Measurements from ENCODE around the gene F10. TPM values are rescaled to one million over a fixed set of nuclear protein-coding genes. Genes with fewer than 3 reads are reported as not detected.

The F10 gene
- total and polyA plus RNA-seq, 2 experiments from 2014 or later, result 0.76 to 1.6 TPM

DNA sequence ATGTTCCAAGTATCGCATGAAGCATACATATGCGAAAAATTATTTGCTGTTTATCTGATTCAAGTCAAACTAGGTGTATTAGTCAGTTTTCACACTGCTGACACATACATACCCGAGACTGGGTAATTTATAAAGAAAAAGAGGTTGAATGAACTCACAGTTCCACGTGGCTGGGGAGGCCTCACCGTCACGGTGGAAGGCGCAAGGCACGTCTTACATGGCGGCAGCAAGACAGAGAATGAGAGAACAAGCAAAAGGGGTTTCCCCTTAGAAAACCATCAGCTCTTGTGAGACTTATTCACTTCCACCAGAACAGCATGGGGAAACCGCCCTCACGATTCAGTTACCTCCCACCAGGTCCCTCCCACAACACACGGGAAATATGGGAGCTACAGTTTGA, 22.9 kb downstream of the F10 start:
- no peaks in the 10 kb centered on the region; the same call in 2 of the 3 replicates for H3K4me1 Mint-ChIP-seq
- H3K36me3 Mint-ChIP-seq (ENCODE audit: low read depth), result no peaks in the 10 kb centered on the region
- DNase-seq (ENCODE audit: low spot score), result no peak
- Histone ChIP-seq H3K36me3 (ENCODE audit: insufficient read depth) (no peaks in the 10 kb centered on the region), H4K20me1 (replicated peaks; ENCODE audit: insufficient read depth) (no peaks in the 10 kb centered on the region), H3K4me1 (ENCODE audit: insufficient read depth) (no peaks in the 10 kb centered on the region), H3K27ac (ENCODE audit: low read depth) (no peak overlapping the region), H3K4me2 (no peak overlapping the region), H3K27me3 (ENCODE audit: insufficient read depth) (no peaks in the 10 kb centered on the region), H3K79me2 (replicated peaks; ENCODE audit: insufficient read depth) (no peaks in the 10 kb centered on the region), H3K9me2 (ENCODE audit: insufficient read depth) (no peaks in the 10 kb centered on the region), H2AFZ (no peak overlapping the region), H3K4me3 (no peak overlapping the region), H3F3A (replicated peaks; ENCODE audit: low read depth) (no peaks in the 10 kb centered on the region)
- no peaks in the 10 kb centered on the region for H3K27me3 Mint-ChIP-seq (ENCODE audit: insufficient read depth, low read depth, poor library complexity)
- TF ChIP-seq ZNF114 (CRISPR knock-in tag; IDR thresholded peaks at IDR 0.05), result no peak
- no peak for TF ChIP-seq EZH2phosphoT487 (IDR thresholded peaks at IDR 0.05; ENCODE audit: unreplicated experiment)
- TF ChIP-seq, protein P1, sequence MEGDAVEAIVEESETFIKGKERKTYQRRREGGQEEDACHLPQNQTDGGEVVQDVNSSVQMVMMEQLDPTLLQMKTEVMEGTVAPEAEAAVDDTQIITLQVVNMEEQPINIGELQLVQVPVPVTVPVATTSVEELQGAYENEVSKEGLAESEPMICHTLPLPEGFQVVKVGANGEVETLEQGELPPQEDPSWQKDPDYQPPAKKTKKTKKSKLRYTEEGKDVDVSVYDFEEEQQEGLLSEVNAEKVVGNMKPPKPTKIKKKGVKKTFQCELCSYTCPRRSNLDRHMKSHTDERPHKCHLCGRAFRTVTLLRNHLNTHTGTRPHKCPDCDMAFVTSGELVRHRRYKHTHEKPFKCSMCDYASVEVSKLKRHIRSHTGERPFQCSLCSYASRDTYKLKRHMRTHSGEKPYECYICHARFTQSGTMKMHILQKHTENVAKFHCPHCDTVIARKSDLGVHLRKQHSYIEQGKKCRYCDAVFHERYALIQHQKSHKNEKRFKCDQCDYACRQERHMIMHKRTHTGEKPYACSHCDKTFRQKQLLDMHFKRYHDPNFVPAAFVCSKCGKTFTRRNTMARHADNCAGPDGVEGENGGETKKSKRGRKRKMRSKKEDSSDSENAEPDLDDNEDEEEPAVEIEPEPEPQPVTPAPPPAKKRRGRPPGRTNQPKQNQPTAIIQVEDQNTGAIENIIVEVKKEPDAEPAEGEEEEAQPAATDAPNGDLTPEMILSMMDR (conservative IDR thresholded peaks at IDR 0.05; ENCODE audit: low read depth in 2 of 2), result no peak
- TF ChIP-seq POLR2AphosphoS5 (IDR thresholded peaks at IDR 0.05; ENCODE audit: low read depth), result no peak
- TF ChIP-seq, protein P2, sequence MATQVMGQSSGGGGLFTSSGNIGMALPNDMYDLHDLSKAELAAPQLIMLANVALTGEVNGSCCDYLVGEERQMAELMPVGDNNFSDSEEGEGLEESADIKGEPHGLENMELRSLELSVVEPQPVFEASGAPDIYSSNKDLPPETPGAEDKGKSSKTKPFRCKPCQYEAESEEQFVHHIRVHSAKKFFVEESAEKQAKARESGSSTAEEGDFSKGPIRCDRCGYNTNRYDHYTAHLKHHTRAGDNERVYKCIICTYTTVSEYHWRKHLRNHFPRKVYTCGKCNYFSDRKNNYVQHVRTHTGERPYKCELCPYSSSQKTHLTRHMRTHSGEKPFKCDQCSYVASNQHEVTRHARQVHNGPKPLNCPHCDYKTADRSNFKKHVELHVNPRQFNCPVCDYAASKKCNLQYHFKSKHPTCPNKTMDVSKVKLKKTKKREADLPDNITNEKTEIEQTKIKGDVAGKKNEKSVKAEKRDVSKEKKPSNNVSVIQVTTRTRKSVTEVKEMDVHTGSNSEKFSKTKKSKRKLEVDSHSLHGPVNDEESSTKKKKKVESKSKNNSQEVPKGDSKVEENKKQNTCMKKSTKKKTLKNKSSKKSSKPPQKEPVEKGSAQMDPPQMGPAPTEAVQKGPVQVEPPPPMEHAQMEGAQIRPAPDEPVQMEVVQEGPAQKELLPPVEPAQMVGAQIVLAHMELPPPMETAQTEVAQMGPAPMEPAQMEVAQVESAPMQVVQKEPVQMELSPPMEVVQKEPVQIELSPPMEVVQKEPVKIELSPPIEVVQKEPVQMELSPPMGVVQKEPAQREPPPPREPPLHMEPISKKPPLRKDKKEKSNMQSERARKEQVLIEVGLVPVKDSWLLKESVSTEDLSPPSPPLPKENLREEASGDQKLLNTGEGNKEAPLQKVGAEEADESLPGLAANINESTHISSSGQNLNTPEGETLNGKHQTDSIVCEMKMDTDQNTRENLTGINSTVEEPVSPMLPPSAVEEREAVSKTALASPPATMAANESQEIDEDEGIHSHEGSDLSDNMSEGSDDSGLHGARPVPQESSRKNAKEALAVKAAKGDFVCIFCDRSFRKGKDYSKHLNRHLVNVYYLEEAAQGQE (IDR thresholded peaks at IDR 0.05; ENCODE audit: unreplicated experiment), result no peak
- no peak for TF ChIP-seq STAT1 (IDR thresholded peaks at IDR 0.05; ENCODE audit: unreplicated experiment)
- TF ChIP-seq, protein P3, sequence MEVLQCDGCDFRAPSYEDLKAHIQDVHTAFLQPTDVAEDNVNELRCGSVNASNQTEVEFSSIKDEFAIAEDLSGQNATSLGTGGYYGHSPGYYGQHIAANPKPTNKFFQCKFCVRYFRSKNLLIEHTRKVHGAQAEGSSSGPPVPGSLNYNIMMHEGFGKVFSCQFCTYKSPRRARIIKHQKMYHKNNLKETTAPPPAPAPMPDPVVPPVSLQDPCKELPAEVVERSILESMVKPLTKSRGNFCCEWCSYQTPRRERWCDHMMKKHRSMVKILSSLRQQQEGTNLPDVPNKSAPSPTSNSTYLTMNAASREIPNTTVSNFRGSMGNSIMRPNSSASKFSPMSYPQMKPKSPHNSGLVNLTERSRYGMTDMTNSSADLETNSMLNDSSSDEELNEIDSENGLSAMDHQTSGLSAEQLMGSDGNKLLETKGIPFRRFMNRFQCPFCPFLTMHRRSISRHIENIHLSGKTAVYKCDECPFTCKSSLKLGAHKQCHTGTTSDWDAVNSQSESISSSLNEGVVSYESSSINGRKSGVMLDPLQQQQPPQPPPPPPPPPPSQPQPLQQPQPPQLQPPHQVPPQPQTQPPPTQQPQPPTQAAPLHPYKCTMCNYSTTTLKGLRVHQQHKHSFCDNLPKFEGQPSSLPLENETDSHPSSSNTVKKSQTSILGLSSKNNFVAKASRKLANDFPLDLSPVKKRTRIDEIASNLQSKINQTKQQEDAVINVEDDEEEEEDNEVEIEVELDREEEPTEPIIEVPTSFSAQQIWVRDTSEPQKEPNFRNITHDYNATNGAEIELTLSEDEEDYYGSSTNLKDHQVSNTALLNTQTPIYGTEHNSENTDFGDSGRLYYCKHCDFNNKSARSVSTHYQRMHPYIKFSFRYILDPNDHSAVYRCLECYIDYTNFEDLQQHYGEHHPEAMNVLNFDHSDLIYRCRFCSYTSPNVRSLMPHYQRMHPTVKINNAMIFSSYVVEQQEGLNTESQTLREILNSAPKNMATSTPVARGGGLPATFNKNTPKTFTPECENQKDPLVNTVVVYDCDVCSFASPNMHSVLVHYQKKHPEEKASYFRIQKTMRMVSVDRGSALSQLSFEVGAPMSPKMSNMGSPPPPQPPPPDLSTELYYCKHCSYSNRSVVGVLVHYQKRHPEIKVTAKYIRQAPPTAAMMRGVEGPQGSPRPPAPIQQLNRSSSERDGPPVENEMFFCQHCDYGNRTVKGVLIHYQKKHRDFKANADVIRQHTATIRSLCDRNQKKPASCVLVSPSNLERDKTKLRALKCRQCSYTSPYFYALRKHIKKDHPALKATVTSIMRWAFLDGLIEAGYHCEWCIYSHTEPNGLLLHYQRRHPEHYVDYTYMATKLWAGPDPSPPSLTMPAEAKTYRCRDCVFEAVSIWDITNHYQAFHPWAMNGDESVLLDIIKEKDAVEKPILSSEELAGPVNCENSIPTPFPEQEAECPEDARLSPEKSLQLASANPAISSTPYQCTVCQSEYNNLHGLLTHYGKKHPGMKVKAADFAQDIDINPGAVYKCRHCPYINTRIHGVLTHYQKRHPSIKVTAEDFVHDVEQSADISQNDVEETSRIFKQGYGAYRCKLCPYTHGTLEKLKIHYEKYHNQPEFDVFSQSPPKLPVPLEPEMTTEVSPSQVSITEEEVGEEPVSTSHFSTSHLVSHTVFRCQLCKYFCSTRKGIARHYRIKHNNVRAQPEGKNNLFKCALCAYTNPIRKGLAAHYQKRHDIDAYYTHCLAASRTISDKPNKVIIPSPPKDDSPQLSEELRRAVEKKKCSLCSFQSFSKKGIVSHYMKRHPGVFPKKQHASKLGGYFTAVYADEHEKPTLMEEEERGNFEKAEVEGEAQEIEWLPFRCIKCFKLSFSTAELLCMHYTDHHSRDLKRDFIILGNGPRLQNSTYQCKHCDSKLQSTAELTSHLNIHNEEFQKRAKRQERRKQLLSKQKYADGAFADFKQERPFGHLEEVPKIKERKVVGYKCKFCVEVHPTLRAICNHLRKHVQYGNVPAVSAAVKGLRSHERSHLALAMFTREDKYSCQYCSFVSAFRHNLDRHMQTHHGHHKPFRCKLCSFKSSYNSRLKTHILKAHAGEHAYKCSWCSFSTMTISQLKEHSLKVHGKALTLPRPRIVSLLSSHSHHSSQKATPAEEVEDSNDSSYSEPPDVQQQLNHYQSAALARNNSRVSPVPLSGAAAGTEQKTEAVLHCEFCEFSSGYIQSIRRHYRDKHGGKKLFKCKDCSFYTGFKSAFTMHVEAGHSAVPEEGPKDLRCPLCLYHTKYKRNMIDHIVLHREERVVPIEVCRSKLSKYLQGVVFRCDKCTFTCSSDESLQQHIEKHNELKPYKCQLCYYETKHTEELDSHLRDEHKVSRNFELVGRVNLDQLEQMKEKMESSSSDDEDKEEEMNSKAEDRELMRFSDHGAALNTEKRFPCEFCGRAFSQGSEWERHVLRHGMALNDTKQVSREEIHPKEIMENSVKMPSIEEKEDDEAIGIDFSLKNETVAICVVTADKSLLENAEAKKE (CRISPR knock-in tag; IDR thresholded peaks at IDR 0.05), result no peak
- TF ChIP-seq ZNF331 (CRISPR knock-in tag; IDR thresholded peaks at IDR 0.05; ENCODE audit: low read depth), result no peak
- TF ChIP-seq JUNB (IDR thresholded peaks at IDR 0.05; ENCODE audit: unreplicated experiment), result no peak
- TF ChIP-seq EZH2 (IDR thresholded peaks at IDR 0.05; ENCODE audit: low read depth, unreplicated experiment), result no peak
- TF ChIP-seq CREB1 (CRISPR knock-in tag; IDR thresholded peaks at IDR 0.05; ENCODE audit: low read depth), result no peak
- no peak for TF ChIP-seq NANOG (IDR thresholded peaks at IDR 0.05; ENCODE audit: borderline replicate concordance)
- TF ChIP-seq, protein P4, sequence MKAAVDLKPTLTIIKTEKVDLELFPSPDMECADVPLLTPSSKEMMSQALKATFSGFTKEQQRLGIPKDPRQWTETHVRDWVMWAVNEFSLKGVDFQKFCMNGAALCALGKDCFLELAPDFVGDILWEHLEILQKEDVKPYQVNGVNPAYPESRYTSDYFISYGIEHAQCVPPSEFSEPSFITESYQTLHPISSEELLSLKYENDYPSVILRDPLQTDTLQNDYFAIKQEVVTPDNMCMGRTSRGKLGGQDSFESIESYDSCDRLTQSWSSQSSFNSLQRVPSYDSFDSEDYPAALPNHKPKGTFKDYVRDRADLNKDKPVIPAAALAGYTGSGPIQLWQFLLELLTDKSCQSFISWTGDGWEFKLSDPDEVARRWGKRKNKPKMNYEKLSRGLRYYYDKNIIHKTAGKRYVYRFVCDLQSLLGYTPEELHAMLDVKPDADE (IDR thresholded peaks at IDR 0.05), result no peak
- H3K27ac Mint-ChIP-seq, result no peak overlapping the region
- no peak overlapping the region for H3K4me3 Mint-ChIP-seq
- no peak for ATAC-seq
- no peaks in the 10 kb centered on the region for H3K9me3 Mint-ChIP-seq

Data from GM23338 (cell line).